Stimulated activated CD8-positive, alpha-beta memory T cell treated with anti-CD3 and anti-CD28 coated beads, Interleukin-12 subunit alpha, Interleukin-12 subunit beta, amount 100 ng/mL, for 4 hours (primary cell): ENCODE data around the gene SUMF1.
A peak's percentile ranks its signal among the peaks of the same experiment; 100 is the strongest.

Experiments used
- DNase-seq: peaks from one replicate; pipeline ENCODE4 v3.0.0-alpha.2; 2020; ENCODE audit warnings: low read depth

Gene SUMF1

DNA sequence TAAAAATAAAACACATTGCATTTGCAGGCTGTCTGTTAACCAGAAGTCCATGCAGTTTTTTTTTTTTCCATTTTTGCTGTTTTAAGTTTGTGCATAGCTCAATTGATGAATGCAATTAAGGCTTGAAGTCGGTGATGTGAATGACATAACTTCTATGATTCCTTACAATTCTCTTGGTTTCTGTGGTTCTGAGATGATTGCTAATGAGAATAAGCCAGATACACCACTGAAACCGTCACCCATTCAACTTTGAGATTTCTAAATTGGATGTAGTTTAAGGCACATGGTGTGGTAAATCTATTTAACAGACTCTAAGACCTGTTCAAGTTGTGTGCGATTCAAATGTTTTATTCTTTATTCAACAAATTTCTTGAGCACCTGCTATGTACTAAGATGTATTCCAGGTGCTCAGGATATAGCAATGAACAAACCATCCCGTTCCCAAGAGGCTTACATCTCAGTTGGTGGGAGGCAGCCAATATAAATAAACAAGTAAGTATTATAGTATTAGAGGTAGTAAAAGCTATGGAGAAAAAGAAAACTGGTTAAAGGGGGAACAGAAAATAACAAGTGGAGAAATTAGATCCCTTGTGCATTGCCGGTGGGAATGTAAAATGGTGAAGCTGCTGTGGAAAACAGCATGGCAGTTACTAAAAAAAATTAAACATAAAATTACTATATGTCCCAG, 30.1 kb upstream of the SUMF1 start:
- DNase-seq, result no peak

GRCh38 chr3:4496087-4496452, 29.0 kb upstream of the SUMF1 start:
- no peak for DNase-seq

GRCh38 chr3:4495294-4496086, 28.4 kb upstream of the SUMF1 start:
- DNase-seq, result no peak

- DNase-seq, result no peak
Observed at GRCh38 chr3:4494895-4495264, 27.8 kb upstream of the SUMF1 start.

GRCh38 chr3:4493941-4494894, 27.1 kb upstream of the SUMF1 start:
- no peak for DNase-seq

GRCh38 chr3:4493014-4493940, 26.2 kb upstream of the SUMF1 start, which contains the start of gene ITPR1:
Gene ITPR1, plus strand, starts transcription at chr3:4493348. Its CDS starts 23,144 bp downstream, at chr3:4516492.
- peak; percentile 94 for DNase-seq

DNA sequence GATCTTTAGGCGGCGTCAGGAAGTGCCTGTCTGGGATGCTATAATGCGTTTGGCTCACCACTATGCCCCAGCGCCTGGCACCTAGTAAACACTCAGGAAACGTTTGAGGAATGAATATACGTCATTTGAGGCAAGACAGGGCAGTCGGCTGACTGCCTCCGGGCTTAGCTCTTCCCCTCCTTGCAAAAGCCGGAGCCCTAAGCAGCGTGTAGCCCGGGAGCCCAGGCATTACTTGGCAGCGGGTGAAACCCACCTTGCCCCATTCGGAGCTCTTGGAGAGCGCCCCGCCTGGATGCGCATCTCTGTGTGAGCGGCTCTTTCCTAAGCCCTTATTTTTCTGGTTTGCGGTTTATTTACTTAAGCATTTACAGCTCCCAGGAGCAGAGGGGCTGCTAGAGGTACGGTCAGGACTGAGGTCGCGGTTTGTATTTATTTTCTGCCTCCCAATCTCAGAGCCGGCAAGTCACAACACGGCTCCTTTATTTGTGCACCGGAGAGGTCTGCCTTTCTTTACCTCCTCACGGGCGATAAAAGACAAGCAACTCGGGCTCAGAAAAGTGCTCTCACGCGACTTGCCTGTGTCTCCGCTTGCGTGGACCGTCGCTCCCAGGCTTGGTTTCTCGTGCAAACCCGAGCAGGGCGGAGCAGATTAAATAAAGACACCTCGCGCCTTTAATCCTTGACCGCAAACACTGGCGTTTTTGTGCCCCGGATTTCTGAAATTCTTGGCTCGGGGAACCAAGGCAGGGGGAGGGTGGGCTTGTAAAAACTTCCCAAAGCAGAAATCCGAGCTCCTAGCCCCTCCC, 25.3 kb upstream of the SUMF1 start:
- DNase-seq, result peak; percentile 19

GRCh38 chr3:4491855-4492207, 24.8 kb upstream of the SUMF1 start:
- no peak for DNase-seq

DNA sequence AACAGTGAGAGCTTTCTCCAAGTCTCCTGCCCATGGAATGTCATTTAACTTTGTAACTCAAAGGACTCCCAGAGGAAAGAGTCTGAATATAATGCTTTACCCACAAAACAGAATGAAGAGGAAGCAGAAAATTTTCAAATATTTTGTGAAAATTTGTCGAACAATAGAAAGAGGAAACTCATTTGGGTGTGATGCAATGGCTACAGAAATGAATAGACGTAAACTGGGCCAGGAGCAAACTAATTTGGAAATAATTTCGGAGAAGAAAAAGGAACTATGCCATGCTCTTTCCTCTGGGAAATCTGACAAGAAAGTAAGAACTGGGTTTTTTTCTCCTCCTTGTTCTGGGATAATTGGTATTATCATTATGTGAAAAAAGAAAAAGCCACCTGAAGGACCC, 11.2 kb upstream of the SUMF1 start:
- DNase-seq, result no peak

- DNase-seq, result no peak
Observed at GRCh38 chr3:4476496-4476895, 9.4 kb upstream of the SUMF1 start.

DNA sequence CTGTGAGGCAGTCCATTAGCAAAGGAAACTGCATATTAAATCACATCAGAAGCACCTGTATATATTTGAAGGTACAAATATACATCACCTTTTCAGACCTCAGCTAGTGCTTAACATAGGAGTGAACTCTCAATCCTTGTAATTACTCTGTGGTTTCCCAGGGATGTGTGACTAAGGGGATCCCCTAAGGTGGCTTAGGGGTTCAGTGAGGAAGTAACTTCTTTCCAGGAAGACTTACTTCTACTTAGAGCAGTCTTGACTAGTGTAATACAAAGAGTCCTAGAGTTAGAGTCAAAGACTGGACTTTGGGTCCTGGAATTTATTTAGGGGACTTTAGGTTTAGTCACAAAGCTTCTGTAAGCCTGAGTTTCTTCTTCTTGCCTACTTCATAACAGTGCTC, 8.7 kb upstream of the SUMF1 start:
- DNase-seq, result no peak

GRCh38 chr3:4474683-4475490, 7.8 kb upstream of the SUMF1 start:
- no peak for DNase-seq

GRCh38 chr3:4472766-4473165, 5.7 kb upstream of the SUMF1 start:
- no peak for DNase-seq

DNA sequence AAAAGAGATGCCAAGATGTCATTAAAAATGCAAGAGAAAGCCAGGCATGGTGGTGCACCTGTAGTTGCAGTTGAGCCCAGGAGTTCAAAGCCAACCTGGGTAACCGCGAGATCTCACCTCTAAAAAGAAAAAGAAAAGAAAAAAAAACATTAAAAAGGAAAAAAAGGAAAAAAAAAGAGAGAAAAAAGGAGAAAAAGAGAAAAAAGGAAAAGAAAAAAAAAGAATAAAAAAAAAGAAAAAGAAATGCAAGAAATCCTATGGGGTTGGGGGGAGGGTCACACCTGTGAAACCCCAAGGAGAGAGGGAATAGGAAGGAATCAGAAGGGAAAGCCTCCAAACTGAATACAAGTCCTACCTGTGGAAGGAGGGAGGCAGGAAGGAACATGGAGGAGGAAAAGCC, 5.2 kb upstream of the SUMF1 start:
- no peak for DNase-seq

DNA sequence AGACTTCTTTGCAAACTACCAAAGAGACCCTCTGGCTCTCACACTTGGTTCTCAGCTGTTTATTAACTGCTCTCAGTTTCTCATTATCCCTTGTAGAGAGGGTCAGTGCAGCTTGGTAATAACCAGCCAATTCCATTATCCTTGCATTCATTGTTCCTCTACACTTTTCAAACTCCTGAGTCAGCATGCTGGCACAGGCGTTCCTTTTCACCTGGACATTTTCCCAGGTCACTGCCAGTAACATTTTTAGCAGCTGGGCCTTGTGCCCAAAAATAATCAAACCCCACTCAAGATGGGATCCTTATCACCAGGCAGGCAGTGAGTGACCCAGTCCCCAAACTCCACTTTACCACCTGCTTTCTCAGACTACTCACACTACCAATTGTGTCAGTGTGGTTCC, 4.8 kb upstream of the SUMF1 start:
- no peak for DNase-seq

DNA sequence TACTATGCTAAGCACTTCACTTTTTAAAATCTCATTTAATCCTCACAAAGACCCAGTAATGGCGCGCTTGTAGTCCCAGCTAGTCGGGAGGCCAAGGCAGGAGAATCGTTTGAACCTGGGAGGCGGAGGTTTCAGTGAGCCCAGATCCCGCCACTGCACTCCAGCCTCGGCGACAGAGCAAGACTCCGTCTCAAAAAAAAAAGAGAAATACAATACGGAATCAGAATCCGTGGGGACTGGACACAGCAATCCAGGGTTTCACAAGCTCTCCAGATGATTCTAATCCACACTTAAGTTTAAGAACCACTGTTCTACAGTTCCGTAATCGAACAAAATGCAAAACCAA, 426 bp upstream of the SUMF1 start:
- DNase-seq, result no peak

DNA sequence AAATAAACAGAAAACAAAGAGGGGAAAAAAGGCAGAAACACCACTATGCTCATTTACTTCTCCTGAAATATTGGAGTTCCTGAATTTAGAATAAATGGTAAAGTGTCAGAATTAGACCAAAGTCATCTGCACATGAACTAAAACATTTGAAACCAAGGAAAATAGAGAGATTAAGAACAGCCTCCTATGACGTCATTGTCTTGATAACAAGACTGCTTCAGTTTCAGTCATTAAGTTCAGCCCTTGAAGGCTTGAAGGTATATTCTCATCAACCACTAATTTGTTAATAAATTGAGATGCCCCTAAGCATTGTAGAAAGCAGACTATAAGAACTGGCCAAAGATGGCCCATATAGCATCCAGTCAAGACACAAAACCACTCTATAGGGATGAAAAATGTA, 2.5 kb downstream of the SUMF1 start:
- DNase-seq, result no peak

- no peak for DNase-seq
Observed at GRCh38 chr3:4462369-4463040, 4.6 kb downstream of the SUMF1 start.

DNA sequence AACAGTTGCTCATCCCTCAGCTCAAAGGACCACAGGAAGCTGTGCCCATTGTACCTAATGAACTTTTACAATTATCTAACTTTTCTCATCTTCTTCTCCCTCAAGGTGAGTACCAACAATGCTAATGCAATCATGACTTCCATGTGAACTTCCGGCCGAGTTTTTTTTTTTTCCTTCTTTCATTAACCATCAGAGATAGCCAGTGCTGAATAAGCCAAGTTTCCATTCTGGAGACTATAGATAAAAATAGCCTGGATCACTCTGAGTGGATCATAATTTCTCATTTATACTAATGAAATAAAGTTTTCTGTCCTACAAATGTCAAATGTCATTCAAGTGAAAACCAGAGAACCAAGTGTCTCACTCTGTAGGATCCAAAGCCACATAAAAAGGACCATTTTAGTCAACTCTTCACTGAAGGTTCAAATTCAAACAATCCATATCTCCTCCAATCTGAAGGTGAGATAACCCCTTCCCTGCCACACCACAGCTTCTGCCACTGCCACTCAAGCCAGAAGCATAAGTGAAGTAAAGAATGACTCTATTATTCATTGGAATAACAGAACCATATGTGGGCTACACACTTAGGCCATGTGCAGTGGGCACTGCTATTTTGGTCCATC, 5.5 kb downstream of the SUMF1 start:
- no peak for DNase-seq
